Liver (tissue), 9 donors: Measurements from ENCODE around the gene EIF1B. TPM values are rescaled to one million over a fixed set of nuclear protein-coding genes. Genes with fewer than 3 reads are reported as not detected.

ENCODE experiments used
- DNase-seq: peaks from one replicate; pipeline ENCODE4 v3.0.0-alpha.2; 2017; ENCODE audit warnings: low spot score
- H3K27ac ChIP-seq, 2 donors: one replicate each; pipeline ENCODE4 v1.7.0; 2013; ENCODE audit warnings: inconsistent platforms in 2 of 2, low read length in 2 of 2, control low read depth in 1 of 2, low read depth in 1 of 2, mild to moderate bottlenecking in 1 of 2
- H3K27me3 ChIP-seq, 4 donors: one replicate each; pipeline versions ENCODE4 v1.6.1 to v1.7.0; 2013; ENCODE audit warnings: low read length in 3 of 4, inconsistent platforms in 1 of 4, mild to moderate bottlenecking in 1 of 4, moderate library complexity in 1 of 4; ENCODE audit not compliant: control insufficient read depth in 4 of 4, insufficient read depth in 4 of 4
- H3K36me3 ChIP-seq, 4 donors: one replicate each; pipeline versions ENCODE4 v1.6.1 to v1.7.0; 2013; ENCODE audit warnings: low read length in 3 of 4, mild to moderate bottlenecking in 3 of 4, low read depth in 1 of 4, moderate library complexity in 1 of 4; ENCODE audit not compliant: control insufficient read depth in 4 of 4, insufficient read depth in 3 of 4
- H3K4me1 ChIP-seq, 4 donors: one replicate each; pipeline versions ENCODE4 v1.6.1 to v1.7.0; 2013; ENCODE audit warnings: low read length in 3 of 4, mild to moderate bottlenecking in 3 of 4, moderate library complexity in 1 of 4; ENCODE audit not compliant: control insufficient read depth in 4 of 4, insufficient read depth in 4 of 4
- H3K4me3 ChIP-seq, 3 donors: one replicate each; pipeline versions ENCODE4 v1.6.1 to v1.7.0; 2013; ENCODE audit warnings: low read length in 3 of 3, control low read depth in 1 of 3, low read depth in 1 of 3, mild to moderate bottlenecking in 1 of 3
- H3K9ac ChIP-seq, 2 donors: one replicate each; pipeline ENCODE4 v1.7.0; 2013; ENCODE audit warnings: low read length in 2 of 2, mild to moderate bottlenecking in 2 of 2, moderate library complexity in 2 of 2, control low read depth in 1 of 2, low read depth in 1 of 2
- H3K9me3 ChIP-seq, 4 donors: one replicate each; pipeline versions ENCODE4 v1.6.1 to v1.7.0; 2013; ENCODE audit warnings: low read length in 3 of 4; ENCODE audit not compliant: control insufficient read depth in 4 of 4
- EGR1 ChIP-seq, 2 donors: IDR thresholded peaks; 2 replicates each; pipeline ENCODE4 v1.6.1; 2016 to 2018; ENCODE audit warnings: antibody characterized with exemption in 2 of 2, low read depth in 2 of 2
- FOXA1 ChIP-seq: IDR thresholded peaks from 2 replicates; pipeline ENCODE4 v1.6.1; 2016; ENCODE audit warnings: antibody characterized with exemption
- FOXA2 ChIP-seq: IDR thresholded peaks from 2 replicates; pipeline ENCODE4 v1.6.1; 2016; ENCODE audit warnings: antibody characterized with exemption
- GABPA ChIP-seq, 2 donors: IDR thresholded peaks in 1 of 2; conservative IDR thresholded peaks in 1 of 2; 2 replicates each; pipeline ENCODE4 v1.6.1; 2016; ENCODE audit warnings: antibody characterized with exemption in 2 of 2, mild to moderate bottlenecking in 1 of 2, moderate library complexity in 1 of 2
- HNF4A ChIP-seq, 2 donors: conservative IDR thresholded peaks; 2 replicates each; pipeline ENCODE4 v1.6.1; 2016; ENCODE audit warnings: antibody characterized with exemption in 2 of 2, mild to moderate bottlenecking in 2 of 2
- JUND ChIP-seq, 2 donors: IDR thresholded peaks; 2 replicates each; pipeline ENCODE4 v1.6.1; 2016; ENCODE audit warnings: antibody characterized with exemption in 2 of 2
- NR2F2 ChIP-seq: IDR thresholded peaks from 2 replicates; pipeline ENCODE4 v1.6.1; 2016; ENCODE audit warnings: antibody characterized with exemption
- RAD21 ChIP-seq, 2 donors: IDR thresholded peaks; 2 replicates each; pipeline ENCODE4 v1.6.1; 2016; ENCODE audit warnings: antibody characterized with exemption in 2 of 2, mild to moderate bottlenecking in 2 of 2
- RXRA ChIP-seq, 2 donors: IDR thresholded peaks; 2 replicates each; pipeline ENCODE4 v1.6.1; 2017 to 2018; ENCODE audit warnings: antibody characterized with exemption in 2 of 2, mild to moderate bottlenecking in 1 of 2
- SP1 ChIP-seq: IDR thresholded peaks from 2 replicates; pipeline ENCODE4 v1.6.1; 2018; ENCODE audit warnings: antibody characterized with exemption, mild to moderate bottlenecking
- TAF1 ChIP-seq: conservative IDR thresholded peaks from 2 replicates; pipeline ENCODE4 v1.6.1; 2016; ENCODE audit warnings: antibody characterized with exemption, mild to moderate bottlenecking
- YY1 ChIP-seq: IDR thresholded peaks from 2 replicates; pipeline ENCODE4 v1.6.1; 2016; ENCODE audit warnings: antibody characterized with exemption, mild to moderate bottlenecking
- WGBS: extraction: QIAGEN DNeasy Blood & Tissue Kit; methylation state at CpG from one replicate; pipeline ENCODE4 v1.1.7; 2013; 5-methylcytosine and 5-hydroxymethylcytosine counted together
- polyA plus RNA-seq, 2 donors: library from polyadenylated mRNA; stranded (reverse) in 1 of 2; unstranded in 1 of 2; fragments of 200-250 nt in 1 of 2; fragments of >200 nt in 1 of 2; fragmentation: Nextera tagmentation in 1 of 2; extraction: Ambion mirVana in 1 of 2; gene quantifications; one replicate each; pipeline versions ENCODE4 v1.2.1 to v1.2.3, GENCODE V29; 2013 to 2015
- total RNA-seq, 2 donors: library from RNA; depleted of rRNA; stranded (reverse); fragments of >200 nt; gene quantifications; one replicate each; pipeline ENCODE4 v1.2.3, GENCODE V29; 2014
- TF ChIP-seq, protein P1 (sequence below): IDR thresholded peaks from 2 replicates; pipeline ENCODE4 v1.6.1; 2016; ENCODE audit warnings: antibody characterized with exemption
- TF ChIP-seq, protein P2 (sequence below): IDR thresholded peaks from 2 replicates; pipeline ENCODE4 v1.6.1; 2016; ENCODE audit warnings: antibody characterized with exemption
- TF ChIP-seq, protein P3 (sequence below): IDR thresholded peaks from 2 replicates; pipeline ENCODE4 v1.6.1; 2016; ENCODE audit warnings: antibody characterized with exemption
- TF ChIP-seq, protein P4 (sequence below): IDR thresholded peaks from 2 replicates; pipeline ENCODE4 v1.6.1; 2016; ENCODE audit warnings: antibody characterized with exemption, mild to moderate bottlenecking
- TF ChIP-seq, protein P5 (sequence below): fragments of 150-350 bp; IDR thresholded peaks from 2 replicates; pipeline ENCODE4 v1.5.1; 2017; ENCODE audit warnings: improper control_type of control experiment, low read depth, low read length; ENCODE audit not compliant: missing input control
- donor health status: healthy.
- donor health status: healthy.
- donor health status: healthy.
- donor health status: healthy.
- donor health status: healthy.

The EIF1B gene
- total and polyA plus RNA-seq, 4 donors = 10.9 to 33.8 (median 27.8) TPM

DNA sequence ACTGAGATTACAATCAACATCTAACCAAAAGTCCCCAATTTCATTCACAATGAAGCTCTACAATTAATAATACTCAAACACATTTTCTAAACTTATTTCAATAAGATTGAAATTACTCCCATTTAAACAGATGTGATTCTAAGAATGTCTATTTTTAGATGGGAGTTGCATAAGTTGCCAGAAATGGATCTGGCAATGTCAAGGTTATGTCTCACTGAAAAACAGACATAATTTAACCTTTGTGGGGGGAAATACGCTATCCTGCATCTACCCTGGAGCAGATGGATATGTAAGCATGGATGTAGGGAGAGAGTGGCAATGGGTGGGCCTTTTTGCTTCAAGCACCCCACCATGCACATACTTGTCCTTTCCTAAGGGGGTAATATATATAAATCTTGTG is 6.7 kb upstream of the EIF1B start:
- no peak overlapping the region for H3K4me3 ChIP-seq

DNA sequence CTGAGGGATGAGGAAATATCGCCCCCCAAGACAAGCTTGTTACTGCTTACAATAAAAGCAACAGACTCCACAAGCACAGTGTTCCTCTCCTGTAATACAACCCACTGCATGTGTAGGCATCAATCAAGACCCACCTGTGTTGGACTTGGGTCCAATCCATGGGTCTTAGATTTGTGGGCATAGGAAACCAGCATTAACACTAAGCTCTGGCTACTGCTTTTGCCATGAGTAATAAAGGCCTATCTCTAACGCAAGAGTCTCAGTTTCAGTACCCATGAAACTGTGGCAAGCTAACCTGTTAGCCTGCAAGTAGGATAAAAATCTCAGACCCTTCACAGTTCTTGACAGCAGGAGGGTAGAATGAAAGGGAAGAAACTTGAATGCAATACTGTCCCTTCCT is 5.2 kb upstream of the EIF1B start:
- Histone ChIP-seq H3K4me1 (peaks cover 0 to 8% (median 5%) of the 10 kb centered on the region in 4 donors), H3K4me3 (no peak overlapping the region), H3K36me3 (peaks cover 0 to 6% (median 2%) of the 10 kb centered on the region in 4 donors), H3K9ac (no peak overlapping the region), H3K27me3 (no peaks in the 10 kb centered on the region), H3K9me3 (no peaks in the 10 kb centered on the region), H3K27ac (no peak overlapping the region)
- WGBS = 98% methylated on average over 2 of the region's 2 CpGs
- DNase-seq = no peak
- TF ChIP-seq, protein P1, sequence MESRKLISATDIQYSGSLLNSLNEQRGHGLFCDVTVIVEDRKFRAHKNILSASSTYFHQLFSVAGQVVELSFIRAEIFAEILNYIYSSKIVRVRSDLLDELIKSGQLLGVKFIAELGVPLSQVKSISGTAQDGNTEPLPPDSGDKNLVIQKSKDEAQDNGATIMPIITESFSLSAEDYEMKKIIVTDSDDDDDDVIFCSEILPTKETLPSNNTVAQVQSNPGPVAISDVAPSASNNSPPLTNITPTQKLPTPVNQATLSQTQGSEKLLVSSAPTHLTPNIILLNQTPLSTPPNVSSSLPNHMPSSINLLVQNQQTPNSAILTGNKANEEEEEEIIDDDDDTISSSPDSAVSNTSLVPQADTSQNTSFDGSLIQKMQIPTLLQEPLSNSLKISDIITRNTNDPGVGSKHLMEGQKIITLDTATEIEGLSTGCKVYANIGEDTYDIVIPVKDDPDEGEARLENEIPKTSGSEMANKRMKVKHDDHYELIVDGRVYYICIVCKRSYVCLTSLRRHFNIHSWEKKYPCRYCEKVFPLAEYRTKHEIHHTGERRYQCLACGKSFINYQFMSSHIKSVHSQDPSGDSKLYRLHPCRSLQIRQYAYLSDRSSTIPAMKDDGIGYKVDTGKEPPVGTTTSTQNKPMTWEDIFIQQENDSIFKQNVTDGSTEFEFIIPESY = no peak
- no peak for TF ChIP-seq GABPA (IDR thresholded peaks at IDR 0.05 in 1 of 2, conservative IDR thresholded peaks at IDR 0.05 in 1 of 2)
- TF ChIP-seq NR2F2 = no peak
- TF ChIP-seq SP1 = no peak
- TF ChIP-seq, protein P2, sequence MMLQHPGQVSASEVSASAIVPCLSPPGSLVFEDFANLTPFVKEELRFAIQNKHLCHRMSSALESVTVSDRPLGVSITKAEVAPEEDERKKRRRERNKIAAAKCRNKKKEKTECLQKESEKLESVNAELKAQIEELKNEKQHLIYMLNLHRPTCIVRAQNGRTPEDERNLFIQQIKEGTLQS = no peak
- no peak for TF ChIP-seq RXRA (IDR thresholded peaks at IDR 0.05)
- TF ChIP-seq, protein P3, sequence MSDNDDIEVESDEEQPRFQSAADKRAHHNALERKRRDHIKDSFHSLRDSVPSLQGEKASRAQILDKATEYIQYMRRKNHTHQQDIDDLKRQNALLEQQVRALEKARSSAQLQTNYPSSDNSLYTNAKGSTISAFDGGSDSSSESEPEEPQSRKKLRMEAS = no peak
- TF ChIP-seq, protein P4, sequence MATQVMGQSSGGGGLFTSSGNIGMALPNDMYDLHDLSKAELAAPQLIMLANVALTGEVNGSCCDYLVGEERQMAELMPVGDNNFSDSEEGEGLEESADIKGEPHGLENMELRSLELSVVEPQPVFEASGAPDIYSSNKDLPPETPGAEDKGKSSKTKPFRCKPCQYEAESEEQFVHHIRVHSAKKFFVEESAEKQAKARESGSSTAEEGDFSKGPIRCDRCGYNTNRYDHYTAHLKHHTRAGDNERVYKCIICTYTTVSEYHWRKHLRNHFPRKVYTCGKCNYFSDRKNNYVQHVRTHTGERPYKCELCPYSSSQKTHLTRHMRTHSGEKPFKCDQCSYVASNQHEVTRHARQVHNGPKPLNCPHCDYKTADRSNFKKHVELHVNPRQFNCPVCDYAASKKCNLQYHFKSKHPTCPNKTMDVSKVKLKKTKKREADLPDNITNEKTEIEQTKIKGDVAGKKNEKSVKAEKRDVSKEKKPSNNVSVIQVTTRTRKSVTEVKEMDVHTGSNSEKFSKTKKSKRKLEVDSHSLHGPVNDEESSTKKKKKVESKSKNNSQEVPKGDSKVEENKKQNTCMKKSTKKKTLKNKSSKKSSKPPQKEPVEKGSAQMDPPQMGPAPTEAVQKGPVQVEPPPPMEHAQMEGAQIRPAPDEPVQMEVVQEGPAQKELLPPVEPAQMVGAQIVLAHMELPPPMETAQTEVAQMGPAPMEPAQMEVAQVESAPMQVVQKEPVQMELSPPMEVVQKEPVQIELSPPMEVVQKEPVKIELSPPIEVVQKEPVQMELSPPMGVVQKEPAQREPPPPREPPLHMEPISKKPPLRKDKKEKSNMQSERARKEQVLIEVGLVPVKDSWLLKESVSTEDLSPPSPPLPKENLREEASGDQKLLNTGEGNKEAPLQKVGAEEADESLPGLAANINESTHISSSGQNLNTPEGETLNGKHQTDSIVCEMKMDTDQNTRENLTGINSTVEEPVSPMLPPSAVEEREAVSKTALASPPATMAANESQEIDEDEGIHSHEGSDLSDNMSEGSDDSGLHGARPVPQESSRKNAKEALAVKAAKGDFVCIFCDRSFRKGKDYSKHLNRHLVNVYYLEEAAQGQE = no peak
- TF ChIP-seq TAF1 = no peak
- no peak for TF ChIP-seq FOXA2
- no peak for TF ChIP-seq EGR1 (IDR thresholded peaks at IDR 0.05; ENCODE audit: low read depth in 2 of 2)
- no peak for TF ChIP-seq RAD21 (IDR thresholded peaks at IDR 0.05)
- TF ChIP-seq HNF4A (conservative IDR thresholded peaks at IDR 0.05) = no peak
- no peak for TF ChIP-seq JUND (IDR thresholded peaks at IDR 0.05)
- no peak for TF ChIP-seq FOXA1

More for the DNA sequence above, 6.7 kb upstream of the EIF1B start:
- Histone ChIP-seq H3K27ac (no peak overlapping the region), H3K36me3 (peaks cover 0 to 6% (median 2%) of the 10 kb centered on the region in 4 donors), H3K27me3 (no peaks in the 10 kb centered on the region), H3K4me1 (no peaks in the 10 kb centered on the region), H3K9ac (no peak overlapping the region), H3K9me3 (no peaks in the 10 kb centered on the region)
- TF ChIP-seq, protein P2 = no peak
- TF ChIP-seq FOXA2 (no peak), FOXA1 (no peak), RXRA (IDR thresholded peaks at IDR 0.05) (no peak), YY1 (no peak)
- TF ChIP-seq, protein P4 = no peak
- TF ChIP-seq, protein P5, sequence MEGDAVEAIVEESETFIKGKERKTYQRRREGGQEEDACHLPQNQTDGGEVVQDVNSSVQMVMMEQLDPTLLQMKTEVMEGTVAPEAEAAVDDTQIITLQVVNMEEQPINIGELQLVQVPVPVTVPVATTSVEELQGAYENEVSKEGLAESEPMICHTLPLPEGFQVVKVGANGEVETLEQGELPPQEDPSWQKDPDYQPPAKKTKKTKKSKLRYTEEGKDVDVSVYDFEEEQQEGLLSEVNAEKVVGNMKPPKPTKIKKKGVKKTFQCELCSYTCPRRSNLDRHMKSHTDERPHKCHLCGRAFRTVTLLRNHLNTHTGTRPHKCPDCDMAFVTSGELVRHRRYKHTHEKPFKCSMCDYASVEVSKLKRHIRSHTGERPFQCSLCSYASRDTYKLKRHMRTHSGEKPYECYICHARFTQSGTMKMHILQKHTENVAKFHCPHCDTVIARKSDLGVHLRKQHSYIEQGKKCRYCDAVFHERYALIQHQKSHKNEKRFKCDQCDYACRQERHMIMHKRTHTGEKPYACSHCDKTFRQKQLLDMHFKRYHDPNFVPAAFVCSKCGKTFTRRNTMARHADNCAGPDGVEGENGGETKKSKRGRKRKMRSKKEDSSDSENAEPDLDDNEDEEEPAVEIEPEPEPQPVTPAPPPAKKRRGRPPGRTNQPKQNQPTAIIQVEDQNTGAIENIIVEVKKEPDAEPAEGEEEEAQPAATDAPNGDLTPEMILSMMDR = no peak
- no peak for DNase-seq
- WGBS = 77% methylated on average over 1 of the region's 1 CpG
